Subcutaneous abdominal adipose tissue (tissue), 5 donors: ENCODE results near the gene FOLR1.

Source experiments
- H3K27ac ChIP-seq: one replicate; pipeline ENCODE4 v1.7.0; 2013; ENCODE audit warnings: low read depth, mild to moderate bottlenecking, inconsistent platforms, low read length, moderate library complexity
- H3K27me3 ChIP-seq, 5 donors: one replicate each; pipeline ENCODE4 v1.7.0; 2013; ENCODE audit warnings: low read length in 5 of 5, inconsistent platforms in 1 of 5; ENCODE audit not compliant: control insufficient read depth in 5 of 5, insufficient read depth in 4 of 5
- H3K36me3 ChIP-seq, 5 donors: one replicate each; pipeline ENCODE4 v1.7.0; 2013; ENCODE audit warnings: low read length in 5 of 5; ENCODE audit not compliant: control insufficient read depth in 5 of 5, insufficient read depth in 5 of 5
- H3K4me1 ChIP-seq, 5 donors: one replicate each; pipeline ENCODE4 v1.7.0; 2013; ENCODE audit warnings: low read length in 5 of 5, mild to moderate bottlenecking in 3 of 5, moderate library complexity in 1 of 5; ENCODE audit not compliant: control insufficient read depth in 5 of 5, insufficient read depth in 5 of 5
- H3K4me3 ChIP-seq, 5 donors: one replicate each; pipeline ENCODE4 v1.7.0; 2013; ENCODE audit warnings: low read length in 5 of 5, low read depth in 1 of 5
- H3K9ac ChIP-seq, 5 donors: one replicate each; pipeline ENCODE4 v1.7.0; 2013; ENCODE audit warnings: low read length in 5 of 5, mild to moderate bottlenecking in 4 of 5, moderate library complexity in 3 of 5
- H3K9me3 ChIP-seq, 5 donors: one replicate each; pipeline ENCODE4 v1.7.0; 2013; ENCODE audit warnings: low read length in 5 of 5; ENCODE audit not compliant: control insufficient read depth in 5 of 5
- donor health status: healthy.
- donor health status: healthy.
- donor health status: healthy.
- donor health status: healthy.
- donor health status: healthy.

FOLR1 gene

DNA sequence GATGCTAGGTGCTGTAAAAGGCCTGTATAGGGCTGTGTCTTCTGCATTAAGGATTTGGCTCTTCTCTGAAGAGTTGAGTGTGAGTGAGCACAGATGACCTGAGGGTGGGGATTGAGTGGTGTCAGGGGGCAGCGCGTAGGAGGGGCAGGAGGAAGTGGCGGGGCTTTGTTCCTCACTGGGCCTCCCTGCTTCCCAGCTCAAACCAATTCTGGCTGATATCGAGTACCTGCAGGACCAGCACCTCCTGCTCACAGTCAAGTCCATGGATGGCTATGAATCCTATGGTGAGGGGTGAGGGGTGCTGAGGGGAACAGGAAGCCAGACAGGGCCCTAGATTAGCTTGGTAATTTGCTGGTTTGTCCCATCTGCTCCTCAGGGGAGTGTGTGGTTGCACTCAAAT, 43.0 kb downstream of the FOLR1 start:
- no peak overlapping the region for H3K4me3 ChIP-seq
- peak overlapping the region; percentile 39 for H3K27ac ChIP-seq
- peaks cover 2 to 82% (median 80%) of the 10 kb centered on the region in 5 donors for H3K36me3 ChIP-seq
- peaks cover 3 to 81% (median 64%) of the 10 kb centered on the region in 5 donors for H3K4me1 ChIP-seq
- no peaks in the 10 kb centered on the region for H3K9me3 ChIP-seq
- peak overlapping the region in 1 of 5 donors; percentile 47 for H3K9ac ChIP-seq
- no peaks in the 10 kb centered on the region for H3K27me3 ChIP-seq

- peaks cover 0 to 4% (median 0%) of the 10 kb centered on the region in 5 donors for H3K27me3 ChIP-seq
- no peaks in the 10 kb centered on the region for H3K9me3 ChIP-seq
- H3K9ac ChIP-seq, result peak overlapping the region in 1 of 5 donors; percentile 47
- no peak overlapping the region for H3K4me3 ChIP-seq
- peak overlapping the region; percentile 39 for H3K27ac ChIP-seq
- H3K4me1 ChIP-seq, result peaks cover 3 to 87% (median 69%) of the 10 kb centered on the region in 5 donors
- H3K36me3 ChIP-seq, result peaks cover 2 to 76% (median 74%) of the 10 kb centered on the region in 5 donors
Observed at GRCh38 chr11:72235351-72236057, 43.6 kb downstream of the FOLR1 start.

DNA sequence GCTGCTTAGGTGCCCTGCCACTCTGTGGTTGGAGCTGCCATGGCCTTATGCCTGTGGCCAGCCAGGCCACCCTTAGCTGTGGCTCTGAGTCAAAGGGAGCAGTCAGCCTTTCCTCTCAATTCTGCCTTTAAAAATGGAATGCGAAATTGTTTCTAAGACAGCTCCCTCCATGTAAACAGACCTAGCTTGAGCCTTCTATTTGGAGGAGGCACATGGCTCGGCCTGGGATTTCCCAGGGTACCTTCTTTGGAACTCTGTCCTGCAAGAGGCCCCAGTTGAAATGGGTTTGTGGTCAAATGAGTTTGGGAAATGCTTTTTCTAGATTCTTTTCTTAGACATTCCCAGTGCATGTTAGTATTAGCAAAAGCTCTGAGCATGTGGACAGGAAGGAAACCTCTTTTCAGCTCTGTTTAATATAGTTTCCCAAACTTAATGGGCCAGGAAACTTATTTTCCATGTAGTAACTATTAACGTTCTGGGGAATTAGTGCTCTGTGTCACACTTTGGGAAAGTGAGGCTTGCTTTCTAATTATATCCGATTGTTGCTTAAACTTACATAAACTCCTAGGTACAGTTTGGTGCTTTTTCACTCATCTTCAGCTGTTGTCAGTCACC, 44.2 kb downstream of the FOLR1 start:
- peak overlapping the region in 1 of 5 donors; percentile 37 for H3K9ac ChIP-seq
- peaks cover 2 to 69% (median 67%) of the 10 kb centered on the region in 5 donors for H3K36me3 ChIP-seq
- H3K9me3 ChIP-seq, result no peaks in the 10 kb centered on the region
- no peak overlapping the region for H3K4me3 ChIP-seq
- peak overlapping the region; percentile 39 for H3K27ac ChIP-seq
- H3K4me1 ChIP-seq, result peaks cover 5 to 89% (median 74%) of the 10 kb centered on the region in 5 donors
- peaks cover 0 to 9% (median 4%) of the 10 kb centered on the region in 5 donors for H3K27me3 ChIP-seq

DNA sequence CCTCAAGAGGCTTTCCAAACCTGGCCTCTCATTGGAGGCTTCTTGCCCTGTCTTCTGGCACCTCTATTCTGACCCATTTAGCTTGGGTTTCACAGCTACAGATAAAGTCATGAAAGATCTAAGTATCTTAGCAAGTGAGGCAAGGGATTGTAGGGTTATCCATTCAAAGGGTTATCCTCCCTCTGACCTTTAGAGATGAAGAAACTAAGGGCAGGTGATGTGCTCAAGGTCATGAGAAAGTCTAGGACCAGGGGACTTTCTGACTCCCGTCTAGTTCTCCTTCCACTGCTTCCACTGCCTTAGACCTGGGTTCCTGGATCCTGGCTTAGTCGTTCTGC, 44.8 kb downstream of the FOLR1 start:
- Histone ChIP-seq H3K4me3 (no peak overlapping the region), H3K27ac (peak overlapping the region; percentile 39), H3K27me3 (peaks cover 0 to 11% (median 4%) of the 10 kb centered on the region in 5 donors), H3K9ac (peak overlapping the region in 1 of 5 donors; percentile 37), H3K9me3 (no peaks in the 10 kb centered on the region), H3K4me1 (peaks cover 5 to 83% (median 74%) of the 10 kb centered on the region in 5 donors), H3K36me3 (peaks cover 2 to 63% (median 62%) of the 10 kb centered on the region in 5 donors)

DNA sequence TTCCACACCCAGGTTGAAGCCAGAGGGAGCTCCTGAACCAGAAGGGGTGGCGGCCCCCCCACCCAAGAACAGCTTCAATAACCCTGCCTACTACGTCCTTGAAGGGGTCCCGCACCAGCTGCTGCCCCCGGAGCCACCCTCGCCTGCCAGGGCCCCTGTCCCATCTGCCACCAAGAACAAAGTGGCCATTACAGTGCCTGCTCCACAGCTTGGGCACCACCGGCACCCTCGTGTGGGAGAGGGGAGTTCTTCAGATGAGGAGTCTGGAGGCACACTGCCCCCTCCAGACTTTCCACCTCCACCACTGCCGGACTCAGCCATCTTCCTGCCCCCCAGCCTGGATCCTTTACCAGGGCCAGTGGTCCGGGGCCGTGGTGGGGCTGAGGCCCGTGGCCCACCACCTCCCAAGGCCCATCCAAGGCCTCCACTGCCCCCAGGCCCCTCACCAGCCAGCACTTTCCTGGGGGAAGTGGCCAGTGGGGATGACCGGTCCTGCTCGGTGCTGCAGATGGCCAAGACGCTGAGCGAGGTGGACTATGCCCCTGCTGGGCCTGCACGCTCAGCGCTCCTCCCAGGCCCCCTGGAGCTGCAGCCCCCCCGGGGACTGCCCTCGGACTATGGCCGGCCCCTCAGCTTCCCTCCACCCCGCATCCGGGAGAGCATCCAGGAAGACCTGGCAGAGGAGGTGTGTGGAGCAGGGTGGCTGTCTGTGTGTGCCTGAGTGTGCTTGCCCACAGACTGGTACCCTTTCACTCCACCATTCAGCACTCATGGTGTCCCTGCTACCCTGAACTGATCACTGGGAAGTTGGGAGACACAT, 45.4 kb downstream of the FOLR1 start:
- no peaks in the 10 kb centered on the region for H3K9me3 ChIP-seq
- H3K9ac ChIP-seq, result peak overlapping the region in 1 of 5 donors; percentile 37
- peaks cover 2 to 58% (median 56%) of the 10 kb centered on the region in 5 donors for H3K36me3 ChIP-seq
- no peak overlapping the region for H3K27ac ChIP-seq
- no peak overlapping the region for H3K4me3 ChIP-seq
- H3K27me3 ChIP-seq, result peaks cover 4 to 11% (median 8%) of the 10 kb centered on the region in 5 donors
- peaks cover 5 to 77% (median 74%) of the 10 kb centered on the region in 5 donors for H3K4me1 ChIP-seq

DNA sequence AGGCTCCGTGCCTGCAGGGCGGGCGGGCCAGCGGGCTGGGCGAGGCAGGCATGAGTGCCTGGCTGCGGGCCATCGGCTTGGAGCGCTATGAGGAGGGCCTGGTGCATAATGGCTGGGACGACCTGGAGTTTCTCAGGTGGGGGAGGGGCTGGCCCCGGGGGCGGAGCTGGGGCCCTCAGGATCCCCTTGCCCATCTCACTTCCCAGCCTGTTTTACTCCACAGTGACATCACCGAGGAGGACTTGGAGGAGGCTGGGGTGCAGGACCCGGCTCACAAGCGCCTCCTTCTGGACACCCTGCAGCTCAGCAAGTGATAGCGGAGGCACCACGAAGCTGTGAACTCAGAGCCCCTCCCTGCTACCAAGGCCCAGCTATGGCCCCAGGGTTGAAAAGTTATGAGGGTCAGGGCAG, 46.1 kb downstream of the FOLR1 start:
- H3K27ac ChIP-seq, result no peak overlapping the region
- H3K9me3 ChIP-seq, result no peaks in the 10 kb centered on the region
- peaks cover 7 to 15% (median 12%) of the 10 kb centered on the region in 5 donors for H3K27me3 ChIP-seq
- peaks cover 2 to 50% (median 49%) of the 10 kb centered on the region in 5 donors for H3K36me3 ChIP-seq
- H3K4me1 ChIP-seq, result peaks cover 4 to 70% (median 67%) of the 10 kb centered on the region in 5 donors
- H3K4me3 ChIP-seq, result no peak overlapping the region
- no peak overlapping the region for H3K9ac ChIP-seq

DNA sequence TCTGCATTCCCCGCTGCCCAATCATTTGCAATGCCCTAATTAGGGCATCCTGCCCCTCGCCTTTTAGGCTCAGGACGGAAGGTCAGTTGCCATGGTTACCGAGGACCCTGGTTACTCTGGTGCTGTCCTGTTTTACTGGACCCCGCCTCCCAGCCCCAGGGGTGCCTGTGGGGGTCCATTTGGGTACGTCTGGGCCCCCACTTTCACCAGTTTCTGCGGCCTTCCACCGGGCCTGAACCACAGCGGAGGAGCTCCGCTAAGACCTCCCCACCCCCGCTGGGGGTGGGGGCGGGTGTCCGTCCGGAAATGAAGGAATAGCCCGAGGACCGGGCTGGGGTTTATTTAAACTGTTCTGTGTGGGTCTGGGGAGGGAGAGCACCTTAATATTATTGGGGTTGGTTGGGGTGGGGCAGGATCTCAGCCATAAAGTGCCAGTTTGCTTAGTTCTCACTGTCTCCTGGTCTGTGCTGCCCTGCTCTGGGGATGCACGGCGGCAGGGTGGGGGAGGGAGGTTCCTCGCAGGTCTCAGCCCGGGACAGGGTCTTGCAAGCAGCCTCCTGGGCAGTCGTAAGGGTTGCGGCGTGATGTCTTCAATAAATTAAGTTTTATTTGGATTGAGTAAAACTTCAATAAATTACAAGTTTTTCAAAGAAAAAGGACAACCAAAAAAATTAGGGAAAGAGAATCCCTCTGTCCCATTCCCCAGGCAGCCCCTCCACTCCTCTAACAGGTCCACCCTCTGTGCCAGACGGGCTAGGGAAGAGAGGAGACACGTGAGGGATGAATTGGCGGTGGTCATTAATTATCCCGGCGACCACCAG, 46.8 kb downstream of the FOLR1 start:
- Histone ChIP-seq H3K27me3 (peaks cover 13 to 21% (median 19%) of the 10 kb centered on the region in 5 donors), H3K36me3 (peaks cover 2 to 44% (median 42%) of the 10 kb centered on the region in 5 donors), H3K9me3 (no peaks in the 10 kb centered on the region), H3K4me3 (no peak overlapping the region), H3K27ac (no peak overlapping the region), H3K9ac (peak overlapping the region in 1 of 5 donors; percentile 43), H3K4me1 (peaks cover 4 to 66% (median 62%) of the 10 kb centered on the region in 5 donors)

DNA sequence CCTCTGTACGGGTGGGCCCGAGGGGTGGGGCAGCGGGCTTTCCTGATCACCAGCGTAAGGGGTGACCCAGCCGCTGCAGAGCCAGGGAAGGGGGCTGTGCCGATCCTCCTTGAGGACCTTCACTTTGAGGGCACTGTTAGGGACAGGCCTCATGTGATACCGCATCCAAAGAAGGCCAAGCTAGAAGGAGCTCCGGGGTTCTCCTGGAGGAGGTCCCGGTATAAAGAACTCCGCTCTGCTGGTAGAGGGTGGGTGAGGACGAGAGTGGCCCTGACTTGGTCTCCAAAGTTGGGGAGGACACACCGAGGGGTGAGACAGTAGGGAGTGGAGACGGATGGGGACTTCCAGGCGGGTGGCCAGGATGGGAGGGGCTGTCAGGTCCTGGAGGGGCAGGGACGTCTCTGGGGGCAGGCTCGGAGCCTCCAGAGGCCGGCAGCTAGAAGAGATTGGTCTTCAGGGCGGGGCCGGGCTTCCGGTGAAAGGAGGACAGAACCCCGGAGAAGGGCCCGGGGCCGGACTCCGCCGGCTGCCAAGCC, 47.4 kb downstream of the FOLR1 start:
- Histone ChIP-seq H3K9me3 (no peaks in the 10 kb centered on the region), H3K27me3 (peaks cover 16 to 22% (median 22%) of the 10 kb centered on the region in 5 donors), H3K36me3 (peaks cover 2 to 37% (median 36%) of the 10 kb centered on the region in 5 donors), H3K4me1 (peaks cover 4 to 67% (median 59%) of the 10 kb centered on the region in 5 donors), H3K9ac (peak overlapping the region in 3 of 5 donors; percentile 6 to 43 (median 41)), H3K4me3 (peak overlapping the region; percentile 42 to 61 (median 46)), H3K27ac (no peak overlapping the region)
